NCI-H524 (cell line): ENCODE results near the gene NUTM1.
"Not testable (repeated sequence)": the region's sequence is repeated elsewhere in the genome, so short reads cannot be mapped to it uniquely, and the experiment has no call there.

ENCODE experiments used
- DNase-seq, 2 experiments: peaks; one replicate each; lab custom pipeline; 2025; lab: John Stamatoyannopoulos, UW

The NUTM1 gene

DNA sequence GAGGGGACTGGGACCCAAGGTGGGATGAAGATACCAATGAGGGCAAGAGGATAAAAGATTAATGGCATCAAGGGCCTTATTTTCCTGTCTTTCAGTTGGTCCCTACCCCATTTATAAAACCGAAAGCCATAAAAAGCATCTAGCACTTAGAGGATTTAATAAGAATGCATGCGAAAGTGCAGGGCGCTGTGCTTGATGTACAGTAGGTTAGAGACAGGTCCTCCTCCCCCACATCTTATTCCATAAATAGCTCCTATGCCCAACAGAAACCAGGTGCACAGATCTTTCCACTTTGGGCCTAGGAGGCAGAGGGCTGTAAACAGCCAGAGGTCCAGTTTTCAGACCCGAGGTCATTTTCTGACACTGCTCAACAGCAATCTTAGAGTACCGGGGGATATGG is 22.7 kb downstream of the NUTM1 start:
- DNase-seq: no peak

DNA sequence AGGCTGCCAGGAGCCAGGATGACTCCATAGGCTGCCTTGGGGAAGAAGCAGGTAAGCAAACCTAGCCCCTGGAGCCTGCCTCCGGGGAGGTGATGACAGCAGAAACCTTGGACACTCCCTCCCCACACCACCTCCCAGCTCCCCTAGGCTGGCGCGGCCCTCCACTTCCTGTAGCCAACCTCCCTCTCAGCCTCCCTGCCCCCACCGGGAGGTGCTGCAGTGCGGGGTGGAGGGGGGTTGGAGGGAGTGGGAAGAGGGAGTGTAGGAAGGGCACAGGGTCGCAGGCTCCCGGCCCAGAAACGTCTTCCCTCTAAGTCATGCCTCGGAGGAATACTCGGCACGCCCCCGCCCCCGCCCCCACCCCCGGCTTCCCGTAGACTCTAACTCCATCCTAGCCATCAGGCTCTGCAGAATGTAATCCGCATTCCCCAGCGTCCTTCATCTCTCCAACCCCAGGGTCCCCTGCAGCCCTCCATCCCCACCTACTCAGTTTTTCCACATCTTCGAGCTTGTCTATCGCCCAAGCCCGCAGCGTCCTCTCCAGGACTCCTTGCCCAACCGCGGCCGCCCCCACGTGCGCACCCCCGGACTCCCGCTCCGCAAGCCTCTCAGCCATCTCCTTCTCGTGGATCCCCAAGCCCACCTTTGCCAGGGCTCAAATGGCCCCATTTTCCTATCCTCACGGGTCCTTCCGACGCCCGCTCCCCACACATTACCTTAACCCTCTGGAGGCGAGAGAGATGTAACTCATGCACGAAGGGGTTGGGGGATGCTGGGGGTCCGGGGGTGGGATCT is 23.4 kb downstream of the NUTM1 start:
- peak; percentile 48 to 63 for DNase-seq

DNA sequence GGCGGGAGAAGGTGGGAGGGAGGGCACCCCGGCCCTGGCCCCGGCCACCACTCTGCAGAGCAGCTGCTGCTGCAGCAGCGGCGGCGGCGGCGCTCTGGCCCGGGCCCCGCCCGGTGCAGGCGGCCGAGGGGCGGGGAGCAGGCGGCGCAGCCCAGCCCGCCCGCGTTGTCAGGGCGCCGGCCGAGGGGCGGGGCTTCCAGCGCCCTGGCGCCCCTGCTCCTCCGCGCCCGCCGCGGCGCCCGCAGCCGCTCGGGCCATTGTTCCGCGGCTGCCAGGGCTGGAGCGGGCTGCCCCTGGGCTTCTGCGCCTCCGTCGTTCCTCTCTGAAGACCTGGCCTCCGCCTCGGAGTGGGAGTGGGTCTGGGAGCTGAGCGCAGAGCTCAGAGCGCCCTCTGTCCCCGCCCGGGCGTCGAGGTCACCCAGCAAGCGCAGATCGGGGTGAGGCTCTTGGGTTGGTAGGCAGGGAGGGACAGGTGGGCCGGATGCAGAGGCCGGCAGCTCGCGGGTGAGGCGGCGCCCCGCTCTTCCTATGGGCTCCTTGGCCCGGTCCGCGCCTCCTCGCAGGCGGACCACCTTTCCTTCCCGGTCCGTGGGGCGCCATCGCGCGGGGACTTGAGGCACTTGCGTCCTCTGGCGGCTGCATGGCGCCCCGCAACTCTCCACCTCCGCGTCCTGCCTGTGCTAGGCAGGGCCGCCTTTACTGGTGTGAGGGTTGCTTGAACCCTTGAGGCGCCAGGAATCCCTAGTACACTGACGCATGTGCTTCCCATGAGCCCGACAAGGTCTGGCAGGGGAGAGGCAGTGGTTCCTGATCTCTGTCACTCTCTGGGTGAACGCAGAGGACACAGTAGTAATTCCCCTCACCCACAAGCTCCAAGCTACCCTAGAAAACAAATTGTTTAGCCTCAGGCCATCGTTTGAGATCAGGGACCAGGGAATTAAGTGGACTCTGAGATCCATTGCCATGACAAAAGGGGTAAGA is 24.3 kb downstream of the NUTM1 start, which contains the start of gene LPCAT4:
TSS of gene LPCAT4 (minus strand) at position 96 of the 981 bp plus-strand sequence. CDS start 96 bp downstream, outside the sequence.
- DNase-seq: peak; percentile 77 to 94

DNA sequence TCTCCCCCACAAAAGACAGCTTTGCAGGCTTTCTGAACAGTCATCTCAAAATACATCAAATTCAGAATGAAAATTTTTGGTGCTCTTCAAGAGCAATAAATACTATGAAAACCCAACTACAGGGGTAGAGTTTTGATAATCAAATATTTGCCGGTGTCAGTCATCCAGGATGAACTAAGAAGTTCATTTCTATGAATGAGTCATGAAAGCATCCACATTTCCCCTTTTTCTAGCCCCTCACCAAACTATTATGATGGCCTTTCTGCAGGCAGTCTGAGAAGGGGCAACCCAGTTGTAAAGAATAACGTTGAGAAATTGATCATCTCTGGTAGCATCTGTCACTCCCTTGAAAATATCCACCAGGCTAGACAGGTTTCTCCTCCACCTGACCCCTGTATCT is 27.0 kb downstream of the NUTM1 start:
- no peak for DNase-seq

DNA sequence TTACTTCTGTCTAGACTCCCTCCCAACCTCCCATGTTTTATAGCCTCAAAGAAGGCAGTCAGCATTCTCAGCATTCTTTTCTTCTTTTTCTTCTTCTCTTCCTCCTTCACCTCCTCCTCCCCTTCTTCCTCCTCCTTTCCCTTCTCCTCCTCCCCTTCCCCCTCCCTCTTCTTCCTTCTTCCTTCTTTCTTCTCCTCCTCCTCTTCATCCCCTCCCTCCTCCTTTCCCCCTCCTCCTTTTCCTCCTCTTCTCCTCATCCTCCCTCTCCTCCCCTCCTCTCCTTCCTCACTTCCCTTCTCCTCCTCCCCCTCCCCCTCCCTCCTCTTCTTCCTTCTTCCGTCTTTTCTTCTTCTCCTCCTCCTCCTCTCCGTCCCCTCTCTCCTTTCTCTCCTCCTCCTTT is 27.5 kb downstream of the NUTM1 start:
- no peak for DNase-seq

DNA sequence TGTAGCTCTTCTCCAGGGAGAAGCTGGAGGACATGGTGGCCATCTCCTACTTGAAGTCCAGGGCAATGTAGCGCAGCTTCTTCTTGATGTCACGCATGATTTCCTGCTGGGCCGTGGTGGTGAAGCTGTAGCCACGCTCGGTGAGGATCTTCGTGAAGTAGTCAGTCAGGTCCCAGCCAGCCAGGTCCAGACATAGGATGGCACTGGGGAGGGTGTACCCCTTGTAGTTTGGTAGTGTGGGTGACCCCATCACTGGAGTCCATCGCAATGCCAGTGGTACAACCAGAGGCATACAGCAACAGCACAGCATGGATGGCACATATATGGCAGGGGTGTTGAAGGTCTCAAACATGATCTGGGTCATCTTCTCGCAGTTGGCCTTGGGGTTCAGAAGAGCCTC is 30.8 kb downstream of the NUTM1 start:
- no peak for DNase-seq

DNA sequence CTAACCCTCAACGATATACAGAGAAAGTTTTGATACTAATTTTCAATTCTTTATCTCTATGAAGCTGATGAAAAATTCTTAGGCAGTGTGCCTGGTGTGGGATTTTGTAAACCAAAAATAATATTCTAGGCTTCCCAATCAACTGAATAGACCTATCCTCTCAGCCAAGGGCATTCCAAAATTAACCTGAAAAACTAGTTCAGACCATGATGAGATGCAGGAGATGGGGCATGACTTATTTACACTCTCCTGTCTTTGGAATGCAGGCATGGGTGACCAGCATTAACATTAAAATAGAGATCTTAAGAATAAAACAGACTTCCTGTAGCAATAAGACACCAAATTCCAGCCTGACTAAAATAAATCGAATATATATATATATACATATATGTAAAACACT is 31.7 kb downstream of the NUTM1 start:
- no peak for DNase-seq

DNA sequence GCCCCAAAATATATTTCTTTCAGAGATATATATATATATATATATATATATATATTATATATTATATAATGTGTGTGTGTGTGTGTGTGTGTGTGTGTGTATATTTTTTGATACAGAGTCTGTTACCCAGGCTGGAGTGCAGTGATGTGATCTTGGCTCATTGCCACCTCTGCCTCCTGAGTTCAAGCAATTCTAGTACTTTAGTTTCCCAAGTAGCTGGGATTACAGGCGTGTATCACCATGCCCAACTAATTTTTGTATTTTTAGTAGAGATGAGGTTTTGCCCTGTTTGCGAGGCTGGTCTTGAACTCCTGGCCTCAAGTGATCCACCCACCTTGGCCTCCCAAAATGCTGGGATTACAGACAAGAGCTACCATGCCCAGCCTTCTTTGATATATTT is 32.4 kb downstream of the NUTM1 start:
- not testable (repeated sequence) for DNase-seq

DNA sequence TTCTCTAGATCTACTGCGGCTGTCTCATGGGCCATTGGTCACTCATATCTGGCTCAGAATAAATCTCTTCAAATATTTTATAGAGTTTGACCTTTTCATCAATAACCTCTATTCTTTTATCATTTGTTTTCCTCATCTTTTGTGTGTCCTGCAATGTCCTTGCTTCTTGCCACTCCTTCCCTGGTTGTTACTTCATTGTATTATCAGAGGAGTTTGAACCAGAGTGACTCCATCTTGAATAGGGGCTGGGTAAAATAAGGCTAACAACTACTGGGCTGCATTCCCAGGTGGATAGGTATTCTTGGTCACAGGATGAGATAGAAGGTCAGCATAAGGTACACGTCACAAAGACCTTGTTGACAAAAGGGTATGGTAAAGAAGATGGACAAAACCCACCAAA is 33.7 kb downstream of the NUTM1 start:
- no peak for DNase-seq

DNA sequence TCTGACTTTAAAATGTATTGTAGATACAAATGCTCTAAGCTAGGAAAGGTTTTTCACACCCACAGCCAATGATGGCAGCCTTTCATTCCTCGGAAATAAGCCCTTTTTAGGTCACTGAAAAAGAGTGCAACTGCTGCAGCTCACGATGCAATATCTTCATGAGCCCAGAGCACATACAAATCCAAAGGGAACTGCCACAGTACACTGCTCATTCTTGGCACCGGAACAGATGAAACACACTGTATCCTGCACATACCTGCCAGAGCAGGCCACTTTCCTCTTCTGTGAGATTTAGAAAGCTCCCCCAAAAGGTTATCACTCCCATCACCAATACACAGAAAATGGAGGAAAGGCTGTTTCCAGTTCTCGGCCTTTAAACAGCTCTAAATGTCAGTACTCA is 37.4 kb downstream of the NUTM1 start:
- DNase-seq: not testable (repeated sequence)

DNA sequence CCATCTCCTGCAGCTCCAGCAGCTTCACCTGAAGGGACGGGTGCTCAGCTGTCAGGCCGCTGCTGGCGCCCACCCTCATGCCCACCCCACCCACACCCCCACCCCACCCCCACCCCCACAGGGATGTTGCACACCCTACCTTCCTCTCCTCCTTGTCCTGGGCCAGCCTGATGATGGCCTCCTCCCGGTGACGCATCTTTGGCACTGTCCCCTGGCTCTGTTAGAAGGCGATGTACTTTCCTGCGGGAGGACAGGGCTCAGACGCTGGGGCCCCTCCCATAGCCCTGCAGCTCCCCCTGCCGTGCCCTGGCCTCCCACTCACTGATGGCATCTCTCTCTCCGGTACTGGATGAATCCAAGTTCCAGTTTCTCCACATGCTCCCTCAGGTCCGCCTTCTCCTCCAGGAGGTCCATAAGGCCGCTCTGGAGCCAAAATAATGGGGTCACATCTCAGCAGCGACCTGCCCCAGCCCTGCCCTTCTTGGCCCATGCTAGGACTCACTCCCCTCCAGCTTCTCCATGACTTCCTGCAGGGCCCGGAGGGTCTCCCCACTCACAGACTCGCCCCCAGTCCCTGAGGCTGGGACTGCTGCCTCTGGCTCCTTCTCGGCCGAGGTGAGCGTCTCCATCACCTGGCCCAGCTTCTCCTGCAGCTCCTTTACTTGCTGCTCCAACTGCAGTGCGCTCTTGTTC is 38.9 kb downstream of the NUTM1 start:
- DNase-seq: not testable (repeated sequence)

DNA sequence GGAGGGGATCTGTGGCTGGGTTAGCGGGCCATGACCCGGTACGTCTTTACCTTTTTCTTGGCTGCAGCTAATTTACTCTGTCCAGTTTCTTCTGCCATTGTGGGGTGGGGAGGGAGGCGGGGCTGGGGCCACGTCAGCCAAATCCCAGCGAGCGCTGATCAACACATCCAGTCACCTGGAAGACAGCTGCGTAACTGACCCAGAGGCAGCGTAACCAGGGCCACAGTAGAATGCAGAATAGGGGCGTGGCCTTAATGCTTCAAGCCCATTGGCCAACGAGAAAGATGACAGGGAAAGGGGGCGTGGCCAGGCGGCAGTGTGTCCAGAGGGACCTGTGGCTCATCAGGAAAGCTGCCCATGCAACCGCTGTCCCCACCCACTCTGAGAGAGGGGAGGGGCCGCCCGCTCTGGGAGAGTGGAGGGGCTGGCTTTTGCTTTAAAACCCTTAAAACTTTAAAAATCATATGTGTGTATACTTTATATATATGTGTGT is 46.5 kb downstream of the NUTM1 start:
- not testable (repeated sequence) for DNase-seq

DNA sequence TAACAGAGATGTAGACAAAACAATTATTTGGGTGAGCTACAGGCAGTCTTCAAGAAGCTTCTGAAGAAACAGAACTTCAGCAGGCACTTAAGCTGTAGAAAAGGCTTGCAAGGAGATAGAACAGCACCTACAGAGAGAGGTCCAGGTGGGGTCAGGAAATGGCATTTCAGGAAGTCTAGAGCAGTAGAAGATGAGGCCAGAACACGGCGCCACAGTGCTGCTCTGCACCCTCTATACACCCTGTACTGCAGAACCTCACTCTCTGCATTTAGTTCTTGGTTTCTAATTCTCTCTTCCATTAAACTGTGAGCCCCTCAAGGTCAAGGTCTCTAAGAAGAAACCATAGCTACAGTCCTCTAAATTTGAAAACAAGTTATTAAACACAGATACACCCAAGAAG is 49.9 kb downstream of the NUTM1 start:
- not testable (repeated sequence) for DNase-seq

DNA sequence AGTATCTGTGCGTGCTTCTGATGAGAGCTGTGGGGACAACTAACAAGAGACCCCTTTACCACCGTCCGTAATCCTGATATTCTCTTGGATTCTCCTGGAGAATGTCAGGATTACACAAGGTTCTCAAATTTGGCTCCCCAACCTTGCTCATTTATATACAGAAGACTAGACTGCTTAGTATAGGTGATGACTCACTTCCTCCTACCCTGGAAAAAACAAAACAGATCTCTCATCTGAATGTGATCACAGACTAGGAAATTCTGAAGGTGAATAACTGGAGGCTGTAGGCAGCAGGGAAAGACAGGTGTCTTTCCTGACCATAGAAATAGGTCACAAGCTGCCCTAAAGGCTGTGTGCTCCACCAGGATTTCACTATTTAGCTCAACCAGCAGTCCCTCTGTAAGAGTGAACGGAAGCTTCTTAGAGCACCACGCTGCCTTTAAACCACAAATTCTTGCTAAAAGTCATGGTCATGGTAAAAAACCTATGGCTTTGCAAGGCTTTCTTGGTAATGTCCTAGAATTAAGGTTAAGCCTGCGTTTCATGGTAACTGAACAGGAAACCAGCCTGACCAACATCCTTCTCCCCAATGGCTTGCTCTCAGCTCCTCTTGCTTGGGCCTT is 54.6 kb downstream of the NUTM1 start:
- DNase-seq: not testable (repeated sequence)

DNA sequence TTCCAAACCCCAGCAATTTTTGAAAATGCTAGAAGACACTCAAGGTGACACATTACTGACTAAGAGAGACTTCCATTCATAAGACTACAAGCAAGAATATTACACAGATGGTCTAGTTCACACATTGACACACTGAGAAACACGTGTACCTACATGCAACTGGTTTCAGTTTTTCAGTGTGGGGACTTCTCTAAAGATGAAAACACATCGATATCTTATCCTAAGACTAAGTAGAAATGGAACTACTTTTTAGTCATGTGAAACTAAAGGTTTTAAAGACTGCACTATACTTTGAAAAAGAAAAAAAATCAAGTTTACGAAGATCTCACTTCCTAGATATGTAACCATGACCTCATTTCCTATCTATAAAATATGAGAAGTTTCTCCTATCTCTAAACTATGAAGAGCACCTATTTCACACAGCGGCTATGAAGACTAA is 60.1 kb downstream of the NUTM1 start:
- not testable (repeated sequence) for DNase-seq

DNA sequence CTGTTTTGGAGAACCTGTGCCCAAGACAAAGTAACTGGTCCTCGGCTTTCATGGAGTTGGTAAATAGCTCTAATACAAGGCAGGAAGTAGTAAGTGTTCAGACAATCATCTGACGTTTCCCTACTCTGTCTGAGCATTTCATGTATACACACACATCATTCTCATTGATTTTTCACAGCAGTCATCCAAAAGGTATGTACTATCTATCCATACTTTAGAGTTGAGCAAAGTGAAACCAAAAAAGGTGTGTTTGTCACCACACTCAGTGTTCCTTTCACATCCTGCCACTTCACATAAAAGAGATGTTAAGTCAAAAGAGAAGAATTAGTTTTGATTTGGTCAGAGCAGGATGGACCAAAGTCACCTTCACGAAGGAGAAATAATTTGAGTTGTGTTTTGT is 60.8 kb downstream of the NUTM1 start:
- not testable (repeated sequence) for DNase-seq
